HS-5 (cell line): ENCODE results near the gene TARS3.

Experiments used
- DNase-seq: peaks from one replicate; pipeline ENCODE4 v3.0.0-alpha.2; 2012; ENCODE audit warnings: low read depth

The TARS3 gene

DNA sequence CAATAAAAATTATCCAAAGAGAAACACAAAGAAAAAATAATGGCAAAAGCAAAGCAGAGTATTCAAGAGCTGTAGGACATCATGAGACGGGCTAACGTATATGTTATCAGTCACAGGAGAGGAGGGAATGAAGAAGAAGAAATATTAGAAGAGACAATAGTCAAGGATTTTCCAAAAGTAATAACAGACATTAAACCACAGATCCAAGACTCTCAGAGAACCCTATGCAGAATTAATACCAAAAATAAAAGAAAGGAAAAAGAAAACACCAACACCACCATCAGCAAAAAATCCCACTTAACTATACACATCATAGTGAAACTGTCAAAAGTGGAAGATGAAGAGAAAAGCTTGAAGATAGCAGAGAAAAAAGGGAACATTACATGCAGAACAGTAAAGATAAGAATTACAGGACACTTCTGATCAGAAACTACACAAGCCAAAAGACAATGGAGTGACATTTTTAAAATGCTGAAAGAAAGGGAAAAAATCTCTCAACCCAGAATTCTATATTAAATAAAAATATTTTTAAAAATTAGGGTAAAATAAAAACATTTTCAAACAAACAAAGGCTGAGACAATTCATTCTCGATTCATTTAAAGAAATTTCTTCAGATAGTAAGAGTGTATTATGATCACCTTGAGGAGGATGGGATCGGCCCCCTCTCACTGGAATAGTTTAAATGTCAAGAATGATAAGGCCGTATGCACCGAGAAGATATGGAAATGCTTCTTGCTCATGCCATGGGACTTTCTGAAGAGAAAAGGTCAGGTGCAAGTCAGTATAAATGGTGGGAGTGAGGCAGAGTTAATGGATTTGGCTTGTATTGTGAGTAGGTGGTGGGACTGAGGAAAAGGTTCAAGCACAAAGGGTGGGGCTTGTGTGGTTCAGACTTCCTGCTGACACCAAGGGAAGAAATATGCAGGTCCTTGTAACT lies 100.6 kb downstream of the TARS3 start:
- no peak for DNase-seq

DNA sequence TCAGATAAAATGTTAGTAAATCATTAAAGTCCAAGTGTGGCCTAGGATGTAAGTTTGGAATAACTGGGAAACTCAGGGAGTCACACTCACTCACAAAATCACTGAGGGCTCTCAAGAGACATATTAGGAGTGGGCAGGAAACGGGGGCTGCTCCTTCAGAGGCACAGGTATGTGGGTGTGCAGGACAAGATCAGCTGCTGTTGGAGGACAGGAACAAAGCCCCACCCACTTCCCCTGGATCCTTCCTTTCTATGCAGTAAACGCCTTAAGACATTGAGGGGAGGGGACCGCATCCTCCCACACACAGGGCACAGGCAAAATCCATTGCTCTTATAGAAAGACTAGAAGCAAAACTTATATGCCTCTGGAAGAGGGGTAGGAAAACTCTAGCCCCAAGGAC lies 102.3 kb downstream of the TARS3 start:
- no peak for DNase-seq

DNA sequence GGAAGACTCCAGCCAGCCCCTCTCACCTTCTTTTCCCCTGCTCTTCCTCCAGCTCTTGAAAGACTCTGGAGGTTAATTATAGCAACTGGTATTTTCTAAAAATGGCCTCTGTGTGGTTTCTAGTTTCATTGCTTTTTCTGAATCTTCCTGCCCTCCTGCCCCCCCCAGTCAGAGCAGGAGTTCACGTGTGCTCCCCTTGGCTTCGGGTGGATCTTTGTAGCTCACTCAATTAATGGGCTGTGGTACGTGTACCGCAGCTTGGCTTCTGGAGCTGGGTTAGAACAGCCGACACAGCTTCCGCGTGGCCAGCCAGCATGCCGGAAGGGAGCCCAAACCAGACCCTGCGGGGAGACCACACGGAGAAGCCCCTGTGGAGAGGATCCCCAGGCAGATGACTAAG lies 103.6 kb downstream of the TARS3 start:
- DNase-seq: no peak

DNA sequence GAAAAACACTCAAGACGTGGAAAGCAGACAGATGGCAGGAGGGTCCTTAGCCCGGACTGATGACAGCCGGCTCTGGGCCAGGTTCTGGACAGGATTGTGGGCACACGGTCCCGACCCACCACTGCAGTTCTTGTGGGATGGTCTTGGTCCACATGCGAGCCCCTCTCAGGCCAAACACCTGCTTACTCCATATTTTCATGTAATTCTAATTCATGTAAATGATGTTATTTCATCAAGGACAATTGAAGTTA lies 104.7 kb downstream of the TARS3 start:
- DNase-seq: no peak

DNA sequence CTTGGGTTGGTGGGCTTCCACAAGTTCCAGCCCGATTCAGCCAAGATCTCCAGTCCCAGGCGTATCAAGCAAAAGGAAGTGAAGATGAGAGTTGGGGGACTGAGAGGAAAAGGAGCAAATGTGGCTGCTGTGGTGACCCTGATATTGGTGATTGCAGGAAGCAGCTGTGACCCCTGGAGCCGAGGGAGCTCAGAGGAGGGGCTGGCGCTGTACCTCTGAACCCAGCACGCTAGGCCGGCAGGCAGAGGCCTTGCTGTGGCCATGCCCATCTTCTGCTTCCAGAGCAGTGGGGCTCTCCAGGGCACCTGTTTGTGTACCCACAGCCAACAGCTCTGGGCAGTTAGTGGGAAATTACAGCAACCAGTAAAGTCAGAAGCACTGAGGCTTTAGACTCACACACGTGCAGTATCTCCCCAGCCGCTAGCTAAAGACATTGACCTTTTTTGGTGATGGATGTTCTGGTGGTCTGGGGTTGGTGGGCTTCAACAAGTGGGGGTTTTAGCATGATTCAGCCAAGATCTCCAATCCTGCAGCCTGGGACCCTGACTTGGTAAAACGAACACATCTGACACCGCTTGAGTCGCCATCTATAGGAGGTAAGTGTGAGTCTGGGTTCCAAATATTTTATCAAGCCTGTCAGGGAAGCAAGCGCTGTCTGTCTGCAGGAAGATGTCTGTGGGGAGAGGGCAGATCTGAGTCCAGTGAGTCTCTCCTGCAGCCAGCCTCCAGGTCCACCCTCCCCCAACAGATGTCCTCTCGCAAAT lies 105.2 kb downstream of the TARS3 start:
- no peak for DNase-seq

DNA sequence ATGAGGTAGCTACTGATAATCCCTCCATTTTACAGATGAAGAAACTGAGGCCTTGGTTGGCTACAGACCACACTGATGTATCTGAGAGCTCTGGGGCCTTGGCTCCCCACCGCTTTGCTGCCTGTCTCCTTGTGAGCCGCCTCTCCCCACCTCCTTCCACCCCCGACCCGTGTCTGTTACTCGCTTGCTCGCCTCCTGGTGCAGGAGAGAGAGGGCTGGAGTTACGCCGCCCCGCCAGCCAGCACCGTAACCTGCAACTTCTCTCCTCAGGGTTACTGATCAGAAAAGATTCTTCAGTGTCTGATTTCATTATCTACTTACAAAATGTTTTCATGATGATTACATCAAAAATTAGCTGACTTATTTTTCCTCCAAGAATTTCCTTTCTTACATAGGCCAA lies 106.2 kb downstream of the TARS3 start:
- DNase-seq: no peak

DNA sequence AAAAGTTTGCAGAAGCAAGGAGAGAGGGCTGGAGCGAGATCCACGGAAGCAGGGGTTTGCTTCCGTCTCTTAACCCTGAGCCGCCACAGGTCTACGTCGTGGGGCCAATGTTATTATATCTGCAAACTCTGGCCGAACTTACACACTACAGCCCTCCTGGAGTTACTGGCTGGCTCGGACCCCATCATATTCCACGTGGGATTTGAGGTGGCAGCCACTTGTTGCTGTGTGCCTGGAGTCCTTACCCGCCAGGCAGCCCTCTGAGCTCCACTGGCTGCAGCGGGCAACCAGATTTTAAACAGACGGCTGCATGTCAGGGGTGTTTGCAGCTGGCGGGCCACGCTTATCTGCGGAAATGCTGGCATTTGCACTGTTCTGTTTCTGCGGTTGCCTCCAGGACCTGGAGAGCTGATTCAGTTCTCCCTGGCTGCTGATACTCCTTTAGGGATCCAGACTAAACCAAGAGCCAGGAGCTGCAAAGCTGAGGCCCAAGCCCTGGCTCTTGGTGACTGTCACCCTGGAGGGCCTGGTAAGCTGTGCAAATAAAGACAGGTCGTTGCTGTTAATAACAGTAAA lies 106.8 kb downstream of the TARS3 start:
- DNase-seq: no peak

DNA sequence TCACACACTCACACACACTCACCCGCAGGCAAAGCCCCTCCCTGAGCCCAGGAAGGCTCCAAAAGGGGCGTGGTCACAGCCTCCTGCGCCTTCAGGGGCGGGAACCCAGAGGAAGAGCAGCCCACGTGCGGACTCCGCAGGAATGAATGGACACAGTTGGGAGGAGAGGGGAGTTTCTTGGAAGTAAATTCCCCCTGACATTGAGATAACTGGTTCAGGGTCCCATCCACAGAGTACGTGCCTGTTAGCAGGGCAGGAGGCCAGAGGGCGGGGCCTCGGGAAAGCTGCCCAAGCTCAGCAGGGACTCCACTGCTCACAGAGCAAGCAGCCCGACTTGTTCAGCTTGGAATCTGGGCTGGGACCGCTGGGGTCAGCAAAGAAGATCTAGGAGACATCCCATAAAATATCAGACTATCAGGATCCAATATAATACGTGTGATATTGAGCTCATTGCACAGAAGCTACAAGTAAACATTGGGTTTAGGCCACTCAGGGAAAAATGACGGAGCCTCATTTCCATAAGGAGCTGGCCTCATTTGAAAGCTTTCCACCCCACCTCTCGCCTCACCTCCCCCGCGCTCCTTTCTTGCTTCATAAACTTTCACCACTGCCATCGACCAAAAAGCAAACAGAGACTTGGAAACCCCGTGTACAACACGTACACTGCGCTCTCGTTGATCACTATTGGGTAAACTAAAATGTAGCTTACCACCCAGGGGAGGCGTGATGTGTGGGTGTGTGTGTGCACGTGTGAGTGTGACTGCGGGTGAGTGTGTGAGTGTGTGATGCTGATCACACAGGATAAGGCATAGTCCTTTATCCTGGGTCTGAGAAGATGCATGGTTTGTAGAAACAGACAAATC lies 108.1 kb downstream of the TARS3 start:
- DNase-seq: no peak

DNA sequence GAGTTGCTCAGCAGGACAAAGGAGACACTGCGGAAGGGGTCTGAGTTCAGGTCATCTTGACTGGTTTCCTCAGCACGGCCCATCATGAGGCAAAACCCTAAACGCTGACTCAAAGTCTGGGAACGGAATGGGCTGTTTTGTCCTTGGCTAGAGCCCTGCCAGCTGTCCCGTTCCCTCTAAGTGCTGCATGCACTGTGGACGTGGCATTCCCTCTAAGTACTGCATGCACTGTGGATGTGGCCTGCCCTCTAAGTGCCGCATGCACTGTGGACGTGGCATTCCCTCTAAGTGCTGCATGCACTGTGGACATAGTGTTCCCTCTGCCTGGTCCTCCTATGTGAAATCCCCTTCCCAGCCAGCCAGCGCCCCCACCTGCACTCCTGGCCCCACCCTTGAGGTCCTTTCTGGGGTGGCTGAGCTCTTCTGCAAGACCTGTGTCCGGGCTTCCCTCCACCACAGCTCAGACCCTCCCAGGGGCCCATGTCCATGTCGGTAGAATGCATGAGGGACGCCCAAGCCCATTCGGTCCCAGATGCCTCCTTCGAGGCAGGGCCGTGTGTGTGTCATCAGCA lies 108.8 kb downstream of the TARS3 start:
- DNase-seq: no peak

DNA sequence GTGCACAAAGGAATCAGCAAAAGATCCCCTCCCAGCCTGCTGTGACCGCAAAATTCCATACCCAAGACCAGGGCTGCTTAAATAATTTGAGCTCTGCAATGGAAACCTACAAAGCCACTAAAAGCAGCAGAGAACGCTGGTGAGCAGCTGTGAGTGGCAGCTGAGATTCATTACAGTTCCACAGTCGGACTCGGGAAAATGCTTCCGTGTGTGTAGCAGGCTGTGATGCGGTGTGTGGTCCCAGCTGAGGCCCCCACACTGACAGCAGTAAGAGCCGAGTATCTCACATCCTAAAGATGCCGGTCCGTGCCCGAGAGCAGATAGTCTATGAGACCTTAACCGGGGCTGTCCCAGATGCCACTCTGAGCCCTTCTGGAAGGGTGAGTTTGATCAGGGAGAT lies 109.5 kb downstream of the TARS3 start:
- no peak for DNase-seq

DNA sequence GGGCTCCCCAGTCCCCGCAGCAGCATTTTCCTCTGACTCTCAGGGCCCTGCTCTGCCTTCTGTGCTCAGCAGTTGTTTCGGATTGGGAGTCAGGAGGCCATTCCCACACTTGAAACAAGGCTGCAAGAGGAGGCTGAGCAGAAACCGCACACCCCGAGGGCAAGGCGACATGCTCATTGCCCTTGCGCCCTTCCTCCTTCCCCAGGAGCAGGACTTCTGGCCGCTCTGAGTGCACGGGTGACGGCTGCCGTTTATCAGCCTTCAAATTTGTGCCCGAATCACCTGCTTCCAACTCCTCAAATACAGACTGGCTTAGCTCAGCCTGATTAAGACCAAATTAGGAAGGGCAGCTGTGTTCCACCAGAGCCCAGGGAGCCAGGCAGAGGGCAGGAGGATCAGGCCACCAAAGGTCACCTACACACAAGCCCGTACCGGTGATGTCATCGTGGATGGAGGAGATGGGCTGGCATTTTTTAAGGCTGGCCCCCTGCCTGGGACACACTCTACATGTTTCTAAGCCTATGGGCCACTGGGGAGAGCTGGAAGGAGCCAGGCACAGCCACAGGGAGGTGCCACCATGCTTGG lies 110.2 kb downstream of the TARS3 start:
- DNase-seq: no peak

DNA sequence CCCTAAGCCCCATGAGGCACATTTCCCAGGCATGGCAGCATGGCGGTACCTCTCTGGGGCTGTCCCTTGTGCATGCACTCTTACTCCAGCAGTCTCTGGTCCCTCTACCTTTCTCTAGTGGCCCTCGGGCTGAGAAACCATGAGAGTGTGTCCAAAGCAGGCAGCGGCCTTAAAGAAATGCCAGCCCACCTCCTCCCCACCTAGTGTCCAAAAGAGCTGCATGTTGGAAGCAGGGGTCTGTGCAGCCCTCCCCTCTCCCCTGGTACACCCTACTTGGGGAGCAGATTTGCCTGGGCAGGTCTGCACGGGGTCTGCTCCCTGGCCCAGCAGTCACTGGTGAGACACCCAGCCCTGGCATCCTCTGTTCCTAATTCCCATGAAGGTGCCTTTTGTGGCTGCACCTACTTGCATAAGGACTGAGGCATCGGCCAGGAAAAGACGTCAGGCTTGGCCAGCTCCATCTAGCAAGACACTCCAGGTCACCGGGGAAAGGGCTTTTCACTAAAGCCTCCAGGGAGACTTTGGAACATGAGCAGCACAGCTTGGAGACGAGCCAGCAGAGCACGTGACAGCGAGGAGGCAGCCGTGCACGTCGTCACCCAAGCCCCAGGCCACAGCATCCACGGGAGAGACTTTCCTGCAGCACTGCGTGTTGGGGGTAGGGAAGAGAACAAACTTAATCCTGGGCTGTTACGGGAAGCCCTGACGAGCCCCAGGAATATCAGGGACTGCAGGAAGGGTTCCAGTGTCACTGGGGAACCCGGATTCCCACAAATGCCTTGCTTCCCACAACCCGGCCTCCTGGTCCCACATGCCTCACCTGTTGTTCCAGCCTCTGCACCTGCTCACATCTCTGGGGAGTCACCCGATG lies 110.9 kb downstream of the TARS3 start:
- no peak for DNase-seq

DNA sequence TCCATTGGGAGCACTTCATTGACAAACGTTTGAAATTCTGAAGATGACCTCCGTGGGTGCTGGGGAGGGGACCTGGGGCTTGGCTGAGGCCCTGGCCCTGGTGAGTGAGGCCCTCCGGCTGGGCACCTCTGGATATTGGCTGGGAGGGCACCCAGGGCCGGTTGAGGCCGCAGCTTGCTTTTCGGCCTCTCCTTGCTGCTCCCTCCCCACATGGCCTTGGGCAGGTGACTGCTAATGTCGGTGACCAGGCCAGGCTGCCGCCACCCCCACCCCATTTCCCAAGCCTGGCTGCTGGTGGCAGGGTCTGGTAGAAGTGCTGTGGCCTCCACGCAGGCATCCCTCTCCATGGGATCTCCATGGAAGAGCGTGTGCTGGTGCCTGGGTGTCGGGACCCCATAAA lies 111.6 kb downstream of the TARS3 start:
- DNase-seq: no peak

DNA sequence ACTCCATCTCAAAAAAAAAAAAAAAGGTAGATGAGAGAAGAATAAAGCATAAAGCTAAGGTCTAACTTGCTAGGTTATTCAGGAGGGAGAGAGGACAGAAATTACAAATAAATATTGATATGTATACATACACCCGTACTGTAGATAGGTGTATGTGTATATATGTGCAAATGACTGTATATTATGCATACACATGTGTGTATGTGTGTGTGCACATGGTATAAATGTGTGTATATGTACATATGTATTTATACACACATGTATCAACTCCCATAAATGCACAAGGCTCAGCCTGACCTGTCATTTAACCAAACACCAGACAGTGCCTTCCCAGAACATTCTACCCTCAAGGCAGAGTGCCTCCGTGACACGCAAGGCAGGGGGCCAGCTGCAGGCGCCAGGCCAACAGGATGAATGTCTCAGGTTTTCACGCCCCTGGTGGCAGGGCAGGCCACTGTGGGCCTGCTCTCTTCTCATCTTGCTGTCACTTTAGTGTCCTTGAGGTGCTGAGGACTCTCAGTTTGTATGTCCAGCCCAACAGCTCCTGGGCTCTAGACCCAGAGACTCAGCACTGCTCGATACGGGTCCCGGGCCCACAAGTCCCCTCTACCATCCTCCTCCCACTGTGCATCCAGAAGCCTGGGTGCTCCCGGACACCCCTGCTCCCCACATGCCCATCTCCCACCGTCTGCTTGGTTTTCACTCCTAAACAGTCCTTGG lies 112.5 kb downstream of the TARS3 start:
- no peak for DNase-seq

DNA sequence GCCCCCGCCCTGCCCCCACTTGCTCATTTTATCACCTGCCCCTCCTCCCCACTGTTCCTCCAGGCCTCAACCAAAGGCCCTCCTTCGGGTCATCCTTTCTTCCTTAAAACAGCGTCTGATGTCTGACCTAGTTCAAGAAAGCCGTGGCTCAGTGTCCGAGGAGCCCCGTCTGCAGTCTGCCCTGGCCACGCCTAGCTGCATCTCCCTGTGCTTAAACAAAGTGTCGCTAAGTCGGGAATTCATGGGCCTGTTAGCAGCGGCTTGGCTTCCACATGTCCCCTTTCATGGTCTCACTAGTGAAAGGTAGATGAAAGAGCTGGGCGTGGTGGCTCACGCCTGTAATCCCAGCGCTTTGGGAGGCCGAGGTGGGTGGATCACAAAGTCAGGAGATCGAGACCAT lies 113.3 kb downstream of the TARS3 start:
- no peak for DNase-seq

DNA sequence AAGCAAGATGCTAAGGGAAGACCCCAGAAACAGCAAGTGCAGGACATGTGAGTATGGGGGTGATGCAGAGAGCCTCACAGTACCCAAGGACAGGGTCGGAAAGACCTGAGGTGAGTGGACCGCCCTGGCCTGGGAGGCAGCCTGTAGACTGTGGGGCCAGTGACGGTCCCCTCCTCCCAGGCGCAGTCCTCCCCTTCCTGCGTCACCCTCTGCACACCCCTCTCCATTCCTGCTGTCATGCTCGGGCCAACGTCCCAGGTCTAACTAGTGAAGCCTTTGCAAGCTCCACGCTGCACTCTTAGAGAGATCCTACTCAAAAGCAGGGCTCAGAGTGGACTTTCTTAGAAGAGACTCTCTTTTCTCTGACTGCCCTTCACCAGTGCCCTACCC lies 113.7 kb downstream of the TARS3 start:
- DNase-seq: no peak

DNA sequence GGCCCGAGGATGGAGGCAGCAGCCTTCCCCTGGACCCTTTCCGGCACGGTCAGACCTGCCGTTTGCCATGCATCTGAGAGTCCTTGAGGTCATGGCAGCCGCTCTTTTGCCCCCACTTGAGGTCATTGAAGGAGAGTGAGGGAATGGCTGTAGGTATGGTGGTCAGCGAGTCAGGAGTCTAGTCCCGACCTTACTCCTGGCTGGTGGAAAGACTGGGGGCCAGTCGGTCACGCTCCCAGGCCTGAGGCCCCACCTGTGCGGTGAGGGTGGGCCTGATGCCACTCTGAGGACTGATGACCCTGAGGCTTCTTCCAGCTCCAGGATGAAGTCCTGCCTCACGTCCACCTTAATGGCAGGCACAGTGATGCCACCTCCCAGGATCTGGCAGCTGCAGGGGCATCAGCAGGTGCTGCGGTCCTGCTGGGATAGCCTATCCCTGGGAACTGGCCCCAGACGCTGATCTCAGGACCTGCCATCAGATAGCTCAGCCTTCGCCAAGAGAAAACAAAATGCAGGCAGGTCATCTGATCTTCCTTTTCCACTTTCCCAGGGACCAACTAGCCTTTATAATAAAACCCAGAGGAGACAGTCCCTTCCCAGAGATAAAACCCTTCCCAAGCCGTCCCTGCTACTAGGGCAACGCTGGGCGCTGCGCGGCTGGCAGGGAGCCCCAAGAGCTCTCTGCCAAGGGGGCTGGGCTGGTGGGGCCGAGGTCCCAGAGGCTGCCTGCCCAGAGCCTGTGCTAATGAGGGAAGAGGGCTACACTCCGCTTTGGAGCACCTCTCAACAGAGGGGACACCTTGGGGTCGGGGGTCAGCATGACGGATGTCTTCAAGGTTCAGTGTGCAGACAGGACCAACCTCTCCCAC lies 114.3 kb downstream of the TARS3 start:
- no peak for DNase-seq

DNA sequence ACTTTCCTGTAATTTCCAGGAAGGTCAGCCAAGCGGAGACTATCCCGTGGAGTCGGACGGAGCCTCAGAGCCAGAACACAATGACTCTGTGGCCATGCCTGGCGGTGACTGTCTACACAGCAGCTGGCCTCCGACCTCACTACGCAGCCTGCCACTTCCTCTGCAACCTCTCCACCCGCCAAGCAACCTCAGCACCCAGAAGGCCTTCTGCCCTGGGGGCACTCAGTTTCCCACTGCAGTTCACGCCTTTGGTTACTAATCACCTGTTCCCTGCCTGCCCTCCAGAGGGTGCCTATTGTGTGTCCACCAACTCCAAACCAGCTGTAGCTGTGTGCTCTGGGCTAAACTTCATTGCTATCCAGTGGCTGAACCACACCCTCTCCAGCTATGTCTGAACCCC lies 116.1 kb downstream of the TARS3 start:
- DNase-seq: no peak

DNA sequence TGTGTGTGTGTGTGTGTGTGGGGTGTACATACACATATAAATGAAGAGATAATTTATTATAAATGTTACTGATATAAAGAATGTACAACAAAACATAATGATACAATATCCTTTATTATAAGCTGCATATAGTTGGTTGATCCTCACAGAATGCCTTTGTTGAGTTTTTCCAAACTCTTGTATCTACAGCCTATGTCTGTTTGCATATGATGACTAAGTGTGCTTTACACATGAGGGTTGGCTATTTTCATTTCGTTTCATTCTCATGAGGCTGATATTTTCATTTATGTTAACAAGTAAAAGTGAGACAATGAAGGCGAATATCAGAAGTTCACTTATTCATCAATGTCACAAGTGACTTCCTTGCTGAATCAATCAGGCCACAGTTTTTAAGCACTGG lies 117.2 kb downstream of the TARS3 start:
- no peak for DNase-seq
